HG02678 (cell line): Measurements from ENCODE around the gene PTPRE.

Experiments
- ATAC-seq: cut with Tn5 transposase; IDR thresholded peaks from one replicate; pipeline ENCODE4 v1.9.1; 2021; ENCODE audit warnings: mild to moderate bottlenecking, moderate library complexity; ENCODE audit not compliant: unreplicated experiment

The PTPRE gene

DNA sequence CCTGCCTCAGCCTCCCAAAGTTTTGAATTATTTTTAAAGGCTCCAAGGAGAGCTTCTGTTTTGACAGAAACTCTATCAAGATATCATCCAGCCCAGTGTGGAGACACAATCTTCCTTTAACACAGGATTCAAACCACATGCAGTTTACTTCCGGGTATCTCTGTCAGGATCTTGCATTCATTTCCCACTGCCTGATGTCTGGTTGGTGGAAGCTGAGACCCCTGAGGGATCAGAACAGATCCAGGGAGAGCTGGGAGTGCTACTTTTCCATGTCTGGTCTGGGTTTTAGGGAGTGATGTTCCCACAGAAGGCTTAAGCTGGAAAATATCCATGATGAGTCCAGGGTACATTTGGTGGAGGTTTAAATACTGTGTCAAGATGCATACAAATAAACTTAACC, 16.7 kb downstream of the PTPRE start:
- no peak for ATAC-seq

DNA sequence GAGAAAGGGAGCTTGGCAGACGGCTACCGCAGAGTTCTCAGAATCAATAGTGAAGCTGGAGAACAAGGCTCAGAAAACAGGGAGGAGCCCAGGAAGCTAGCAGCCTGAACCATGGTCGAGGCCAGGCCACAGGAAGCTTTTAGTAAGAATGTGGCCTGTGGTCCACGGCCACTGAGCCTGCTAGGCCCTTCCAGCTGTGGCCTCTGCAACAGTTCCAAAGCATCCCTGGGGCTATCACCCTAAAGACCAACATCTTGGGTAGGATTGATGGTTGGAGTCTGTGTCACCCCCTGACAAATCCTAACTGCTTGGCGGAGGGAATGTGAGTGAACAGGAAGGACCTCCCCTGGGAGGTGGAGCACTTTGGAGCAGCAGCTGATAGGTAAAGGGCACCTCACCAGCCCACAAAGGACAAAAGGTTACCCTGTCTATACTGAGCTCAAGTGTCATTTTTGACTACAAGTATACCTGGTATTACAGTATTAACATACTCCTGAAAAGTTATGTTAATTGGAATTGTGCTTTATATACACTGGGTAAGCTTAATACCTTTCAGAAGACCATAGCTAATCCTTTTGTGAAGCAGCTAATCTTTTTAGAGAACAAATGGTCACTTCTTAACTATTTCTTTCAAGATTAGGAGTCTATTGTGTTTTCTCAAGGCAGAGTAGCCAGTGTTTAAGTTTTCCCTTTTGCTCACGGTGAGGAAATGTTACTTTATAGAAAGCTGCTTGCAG, 18.7 kb downstream of the PTPRE start:
- ATAC-seq: no peak

DNA sequence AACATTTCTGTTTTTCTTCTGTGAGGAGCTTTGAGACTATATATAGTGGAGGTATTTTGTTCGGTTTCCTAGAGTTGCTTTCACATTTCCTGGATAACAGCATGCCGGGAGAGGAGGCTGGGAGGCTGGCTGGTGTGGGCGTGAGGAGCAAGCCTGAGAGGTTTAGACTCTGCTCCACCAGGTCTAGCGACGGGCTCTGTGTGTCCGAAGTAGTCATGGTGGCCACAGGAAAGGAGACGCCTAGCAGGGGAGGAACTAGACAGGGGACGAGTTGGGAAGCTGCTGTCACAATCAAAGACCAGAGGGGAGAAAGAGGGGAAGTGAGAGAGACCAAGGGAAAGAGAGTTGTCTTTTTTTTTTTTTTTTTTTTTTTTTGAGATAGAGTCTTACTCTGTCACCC, 19.6 kb downstream of the PTPRE start:
- ATAC-seq: no peak

DNA sequence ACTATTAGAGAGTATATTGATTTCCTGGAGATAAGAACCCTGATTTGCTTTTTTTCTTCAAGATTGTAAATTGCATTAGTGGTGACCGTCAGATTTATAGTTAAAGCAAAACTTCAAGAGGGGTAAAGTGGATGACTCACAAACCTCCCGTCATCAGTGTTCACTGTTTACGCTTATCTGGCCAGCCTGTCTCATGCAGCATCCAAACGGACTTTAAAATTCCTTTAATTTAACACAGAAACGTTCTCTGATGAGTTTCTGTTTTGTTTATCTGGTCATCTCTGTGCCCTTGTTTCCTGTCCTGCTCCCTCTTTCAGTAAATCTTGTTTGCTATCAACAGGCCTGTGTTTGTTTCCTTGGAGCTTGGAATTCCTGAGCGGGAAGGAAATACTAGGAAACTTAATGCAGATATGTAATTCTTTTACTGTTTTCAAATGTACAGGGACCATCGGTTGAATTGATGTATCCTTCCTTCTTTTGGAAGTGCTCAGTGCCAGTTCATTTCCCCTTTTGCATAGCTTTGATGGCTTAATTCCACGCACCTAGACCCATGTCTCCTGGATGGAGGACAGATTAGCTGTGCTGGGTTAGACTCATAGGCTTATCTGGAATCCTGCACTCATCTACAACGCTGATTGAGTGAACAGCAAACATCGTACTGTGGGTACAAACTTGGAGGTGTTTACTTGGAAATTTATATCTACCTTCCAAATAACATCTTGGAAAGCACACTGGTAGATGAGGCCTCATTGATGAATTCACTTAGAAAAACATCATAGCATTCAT, 21.3 kb downstream of the PTPRE start:
- ATAC-seq: no peak

DNA sequence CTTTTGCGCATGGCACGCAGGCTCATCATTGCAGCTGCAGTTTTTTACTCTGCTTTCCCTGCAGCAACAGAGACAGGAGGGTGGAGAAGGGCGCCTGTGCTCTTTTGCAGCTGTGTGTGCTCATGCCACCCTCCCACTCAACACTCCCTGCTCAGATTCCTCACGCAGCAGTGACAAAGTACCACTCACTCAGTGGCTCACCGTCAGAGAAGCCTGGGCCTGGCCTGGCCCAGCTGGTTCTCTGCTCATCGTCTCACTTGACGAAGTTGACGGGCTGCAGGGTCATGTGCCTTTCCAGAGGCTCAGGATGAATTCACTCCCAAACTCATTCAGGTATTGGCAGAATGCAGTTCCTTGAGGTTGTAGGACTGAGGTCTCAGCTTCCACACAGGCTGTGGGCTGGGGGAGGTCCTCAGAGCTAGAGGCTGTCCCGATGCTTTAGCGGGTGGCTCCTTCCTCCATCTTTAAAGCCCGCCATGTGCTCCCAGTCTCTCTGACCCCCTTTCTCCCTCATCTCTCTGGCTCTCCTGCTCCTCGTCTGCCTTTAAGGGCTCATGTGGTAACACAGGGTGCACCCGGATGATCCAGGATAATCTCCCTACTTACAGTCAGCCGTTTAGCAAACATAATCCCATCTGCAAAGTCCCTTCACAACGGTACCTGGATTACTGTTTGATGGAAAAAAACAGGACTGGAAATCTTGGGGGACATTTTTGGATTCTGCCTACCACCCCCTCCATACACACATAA, 25.8 kb downstream of the PTPRE start:
- no peak for ATAC-seq

DNA sequence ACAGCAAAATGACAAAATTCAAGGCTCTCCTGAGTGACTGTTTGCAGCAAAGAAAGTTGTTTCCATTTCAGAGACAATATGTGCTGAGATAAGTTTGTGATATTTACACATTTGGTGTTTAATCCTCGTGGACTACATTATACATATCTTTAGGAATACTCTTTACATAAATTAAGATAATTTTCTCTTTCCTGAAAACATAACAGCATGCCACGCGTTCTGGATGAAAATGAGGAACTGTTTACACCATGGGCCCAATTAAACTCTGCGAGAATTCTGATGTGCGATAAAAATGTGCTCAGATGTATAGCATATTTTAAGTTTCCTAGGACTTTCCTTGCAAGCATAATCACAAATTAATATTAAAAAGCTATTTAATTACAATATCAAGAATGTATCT, 26.4 kb downstream of the PTPRE start:
- no peak for ATAC-seq

- ATAC-seq: no peak
Measured at GRCh38 chr10:127934383-127934782, 27.5 kb downstream of the PTPRE start.

- ATAC-seq: no peak
Measured at GRCh38 chr10:127935071-127935561, 28.2 kb downstream of the PTPRE start.

DNA sequence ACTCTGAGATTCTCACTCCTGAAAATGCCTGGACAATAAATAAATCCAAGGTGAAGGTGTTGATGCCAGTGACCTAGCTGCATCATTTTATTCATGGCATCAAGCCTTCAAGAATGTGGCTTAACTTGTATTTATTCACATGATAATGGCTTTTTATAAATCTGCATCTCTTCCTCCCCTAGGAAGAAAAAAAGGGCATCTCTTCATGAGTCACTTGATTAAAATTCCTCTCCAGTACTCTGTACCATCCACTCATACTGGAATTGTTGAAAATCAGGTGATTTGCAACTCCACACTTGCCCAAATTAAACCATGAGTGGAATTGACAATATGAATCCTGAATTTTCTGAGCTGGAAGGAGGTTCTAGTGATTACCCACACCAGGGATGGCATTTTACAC, 30.2 kb downstream of the PTPRE start:
- ATAC-seq: no peak

DNA sequence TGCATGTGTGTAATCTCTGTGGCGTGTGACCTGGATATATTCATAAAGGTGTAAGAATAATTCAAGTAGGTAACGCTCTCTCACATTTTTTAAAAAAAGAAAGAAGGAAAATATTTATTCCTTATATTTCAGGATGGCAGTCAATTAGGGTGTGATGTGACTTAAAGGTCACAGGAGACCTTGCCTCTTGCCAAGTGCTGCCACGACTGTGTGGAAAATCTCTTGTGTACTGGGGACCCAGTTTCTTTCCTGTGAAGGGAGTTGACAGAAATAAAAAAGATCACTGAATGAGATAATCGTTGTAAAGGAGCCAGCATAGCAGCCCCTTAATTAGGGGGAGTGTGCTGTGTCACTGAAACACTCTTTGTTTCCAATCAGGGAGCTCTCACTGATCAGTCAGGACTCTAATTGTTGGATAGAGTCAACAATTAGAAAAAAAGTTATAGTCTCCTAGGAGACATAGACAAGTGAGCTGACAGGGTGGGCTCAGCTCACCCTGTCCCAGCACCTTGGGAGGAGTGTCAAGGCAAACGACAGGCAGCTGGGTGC, 31.1 kb downstream of the PTPRE start:
- ATAC-seq: no peak

DNA sequence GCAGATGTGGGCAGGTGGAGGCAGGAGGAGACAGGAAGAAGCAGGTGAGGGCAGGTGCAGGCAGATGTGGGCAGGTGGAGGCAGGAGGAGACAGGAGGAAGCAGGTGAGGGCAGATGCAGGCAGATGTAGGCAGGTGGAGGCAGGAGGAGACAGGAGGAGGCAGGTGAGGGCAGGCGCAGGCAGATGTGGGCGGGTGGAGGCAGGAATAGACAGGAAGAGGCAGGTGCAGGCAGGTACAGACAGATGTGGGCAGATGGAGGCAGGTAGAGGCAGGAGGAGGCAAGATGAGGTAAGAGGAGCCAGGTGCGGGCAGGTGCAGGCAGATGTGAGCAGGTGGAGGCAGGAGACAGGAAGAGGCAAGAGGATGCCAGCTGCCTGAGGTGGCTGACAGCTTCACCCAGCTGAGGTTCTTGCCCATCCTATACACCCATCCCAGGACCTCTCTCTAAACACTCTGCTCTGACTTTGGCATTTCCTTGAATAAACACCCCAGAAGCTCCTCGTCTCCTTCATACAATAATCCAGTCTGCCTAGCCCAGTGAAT, 33.0 kb downstream of the PTPRE start:
- no peak for ATAC-seq

DNA sequence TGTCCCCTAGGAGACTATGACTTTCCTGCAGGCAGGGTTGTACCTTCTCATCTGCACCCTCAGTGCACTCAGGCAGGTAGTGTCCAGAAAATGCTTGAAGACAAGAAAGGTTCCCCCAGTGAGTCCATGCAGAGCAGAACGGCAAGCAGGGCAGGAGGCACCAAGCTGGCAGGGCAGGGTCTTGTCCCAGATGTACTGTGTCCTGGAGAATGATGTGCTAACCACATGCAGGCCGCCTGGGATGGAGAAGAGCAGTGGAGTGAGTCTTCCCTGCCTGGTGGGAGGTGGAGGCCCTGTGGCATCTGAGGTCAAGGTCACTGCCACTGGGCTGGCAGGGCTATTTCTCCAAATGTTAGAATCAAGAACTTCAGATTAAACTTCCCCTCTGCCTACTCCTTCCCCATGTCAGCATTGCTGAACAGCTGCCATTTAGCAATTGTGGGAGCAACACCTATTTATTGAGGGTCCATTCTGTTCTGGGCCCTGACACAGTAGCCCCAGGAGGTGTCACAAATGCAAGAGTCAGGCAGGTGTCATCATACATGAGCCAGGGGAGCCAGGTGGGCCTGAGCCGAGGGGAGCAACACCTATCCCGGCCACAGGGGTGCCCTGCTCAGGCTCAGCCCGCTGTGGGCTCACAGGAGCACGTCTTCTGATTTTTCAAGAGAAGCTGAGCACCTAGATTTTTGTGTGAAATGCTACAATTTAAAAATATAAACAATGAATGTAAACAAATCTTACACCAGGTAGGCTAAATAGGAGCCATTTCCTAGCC, 34.1 kb downstream of the PTPRE start:
- ATAC-seq: no peak

- ATAC-seq: no peak
Measured at GRCh38 chr10:127942811-127943210, 35.9 kb downstream of the PTPRE start.

GRCh38 chr10:127943336-127943910, 36.5 kb downstream of the PTPRE start:
- no peak for ATAC-seq

DNA sequence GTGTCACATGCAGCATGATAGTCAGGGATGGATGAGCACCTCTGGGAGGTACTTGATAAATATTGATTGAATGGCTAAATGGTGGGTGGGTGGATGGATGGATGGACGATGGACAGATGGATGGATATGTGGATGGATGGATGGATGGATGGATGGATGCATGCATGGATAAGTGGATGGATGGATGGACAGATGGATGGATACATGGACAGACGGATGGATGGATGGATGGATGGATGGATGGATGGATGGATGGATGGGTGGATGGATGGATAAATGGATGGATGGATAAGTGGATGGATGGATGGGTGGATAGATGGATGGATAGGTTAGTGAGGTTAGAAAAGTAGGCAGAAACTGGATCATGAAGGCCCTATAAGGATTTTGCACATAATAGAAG, 37.4 kb downstream of the PTPRE start:
- no peak for ATAC-seq

DNA sequence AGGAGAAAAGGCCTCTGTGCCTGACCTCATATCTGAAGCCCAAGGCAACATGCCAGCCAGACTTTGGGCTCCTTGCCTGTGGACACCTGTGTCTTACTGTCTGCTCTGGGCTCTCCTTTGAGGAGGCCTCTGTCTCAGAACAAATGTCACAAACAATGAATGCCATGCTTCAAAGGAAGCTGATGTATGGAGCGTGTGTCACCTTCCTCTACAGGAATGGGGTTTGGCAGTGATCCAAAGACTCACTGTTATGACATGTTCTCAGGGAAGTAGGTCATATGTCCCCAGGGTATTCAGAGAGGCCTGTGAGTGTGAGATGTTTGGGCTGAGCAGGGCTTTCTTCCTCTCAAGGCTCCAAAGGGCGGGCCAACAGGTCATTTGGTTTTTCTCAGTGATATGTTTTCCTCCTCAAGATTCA, 38.4 kb downstream of the PTPRE start:
- ATAC-seq: no peak

DNA sequence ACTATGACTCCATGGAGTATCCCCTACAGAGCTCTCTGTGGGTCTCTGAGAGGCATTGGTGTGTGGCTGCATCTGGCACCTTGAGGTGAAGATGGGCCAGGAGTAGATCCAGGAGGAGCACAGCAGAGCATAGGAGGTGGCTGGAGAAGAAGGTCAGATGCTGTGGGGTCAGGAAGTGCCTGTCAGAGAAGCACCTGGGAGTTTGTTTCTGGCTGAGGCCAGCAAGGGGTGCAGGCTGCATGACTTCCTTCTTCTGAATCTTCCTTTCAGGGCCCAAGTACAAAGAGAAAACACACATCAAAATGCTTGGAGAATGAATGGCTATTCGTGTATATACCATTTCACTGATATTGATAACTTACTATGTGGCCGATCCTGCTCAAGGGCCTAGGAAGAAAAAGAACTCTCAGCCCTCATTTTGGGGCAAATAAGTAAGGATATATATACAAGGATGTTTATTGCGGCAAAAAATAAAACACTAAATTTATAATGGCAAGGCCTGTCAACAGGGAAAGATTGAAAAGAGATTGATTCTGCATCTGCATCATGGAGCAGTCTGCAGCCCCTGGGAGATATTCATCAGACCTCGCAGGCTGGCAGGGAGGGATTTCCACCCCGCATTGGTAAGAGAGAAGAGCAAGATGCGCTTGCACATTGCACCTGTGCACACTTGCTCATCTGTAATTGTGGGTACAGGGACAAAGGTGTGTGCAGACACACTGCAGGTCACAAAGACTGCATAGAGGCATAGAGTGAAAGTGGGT, 39.2 kb downstream of the PTPRE start:
- no peak for ATAC-seq

DNA sequence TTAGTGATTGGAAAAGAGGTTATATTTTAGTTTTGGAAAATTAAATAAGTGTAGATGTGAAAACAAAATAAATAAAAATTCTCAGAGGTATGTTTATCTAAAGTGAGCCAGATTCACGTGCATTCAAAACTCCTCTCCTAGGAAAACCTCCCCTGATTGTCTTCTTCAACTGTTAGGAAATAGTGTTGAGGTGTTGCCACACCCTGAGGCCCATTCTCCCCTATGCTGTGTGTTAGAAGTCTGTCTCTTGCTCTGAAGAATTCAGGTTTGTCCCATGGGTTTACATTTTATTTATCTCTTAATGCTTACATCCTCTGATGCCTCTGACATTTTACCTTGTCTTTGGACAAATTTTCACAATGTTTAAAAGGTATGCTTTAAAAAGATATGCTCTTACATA, 40.3 kb downstream of the PTPRE start:
- ATAC-seq: no peak

DNA sequence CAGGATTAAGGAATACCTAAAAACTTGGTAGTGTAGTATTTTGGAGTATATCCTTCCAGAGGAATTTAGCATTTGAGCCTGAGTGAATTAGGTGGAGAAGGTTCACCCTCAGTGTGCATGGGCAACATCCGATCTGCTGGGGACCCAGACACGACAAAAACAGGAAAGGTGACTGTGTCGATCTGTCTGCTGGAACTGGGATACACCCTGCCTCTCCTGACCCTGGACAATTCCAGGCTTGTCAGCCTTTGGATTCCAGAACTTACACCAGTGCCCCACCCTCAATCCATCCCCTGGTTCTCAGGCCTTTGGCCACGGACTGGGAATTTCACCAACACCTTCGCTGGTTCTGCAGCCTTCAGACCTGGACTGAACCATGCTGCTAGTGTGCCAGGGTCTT, 41.9 kb downstream of the PTPRE start:
- no peak for ATAC-seq
